ENCODE measurements around the gene TEAD2. TPM values are rescaled to one million over a fixed set of nuclear protein-coding genes. Genes with fewer than 3 reads are reported as not detected.
"Not testable (repeated sequence)": the region's sequence is repeated elsewhere in the genome, so short reads cannot be mapped to it uniquely, and the experiment has no call there.

Gene TEAD2
- total and polyA plus RNA-seq, 10 of the 15 experiments (the other 5 are each of a cell fraction or from before 2014, with no cell fraction given): 0.04 to 0.26 (median 0.11) TPM; not detected in 3

- H3K4me3 ChIP-seq; H3K79me2 ChIP-seq (ENCODE audit: control insufficient read depth, insufficient read depth, low read length); H3K36me3 ChIP-seq (ENCODE audit: control insufficient read depth in 2 of 2, insufficient read depth in 2 of 2, low read length in 1 of 2); H3K9ac ChIP-seq (ENCODE audit: control insufficient read depth, insufficient read depth, low read length); H4K20me1 ChIP-seq (ENCODE audit: control insufficient read depth, insufficient read depth); H3K4me2 ChIP-seq (ENCODE audit: control insufficient read depth, insufficient read depth); H2AFZ ChIP-seq (ENCODE audit: control insufficient read depth, low read depth, low read length); BruUV-seq (replicated peaks); H3K27me3 ChIP-seq (replicated peaks in 1 of 2; ENCODE audit: control insufficient read depth in 2 of 2, insufficient read depth in 2 of 2, low read length in 1 of 2); H3K27ac ChIP-seq (ENCODE audit: control insufficient read depth, insufficient read depth); in situ Hi-C loops (cut with MboI); H3K4me1 ChIP-seq (ENCODE audit: control insufficient read depth, insufficient read depth, low read length); H3K9me3 ChIP-seq (replicated peaks; ENCODE audit: control insufficient read depth, insufficient read depth, low read length); FAIRE-seq; DNase-seq (ENCODE audit: low read depth, low spot score): not testable (repeated sequence)
- TF ChIP-seq RAD21 (IDR thresholded peaks at IDR 0.05; ENCODE audit: insufficient read depth, low read depth, low read length) (peak; percentile 36), CTCF (IDR thresholded peaks at IDR 0.05 in 2 of 3, conservative IDR thresholded peaks at IDR 0.05 in 1 of 3; ENCODE audit: control insufficient read depth in 2 of 3, extremely low read depth in 1 of 3, insufficient read depth in 1 of 3, low read depth in 3 of 3, low read length in 3 of 3) (peak in 1 of 3 experiments; percentile 15; a peak in 2 of 6 replicates), SMC3 (IDR thresholded peaks at IDR 0.05; ENCODE audit: borderline replicate concordance, low read length) (peak; percentile 30; the same call in 1 of the 2 replicates)
- 25% methylated on average over 7 of the region's 7 CpGs for whole genome bisulfite sequencing (ENCODE audit: insufficient coverage, insufficient replicate concordance, low lambda C conversion rate, missing lambda C conversion rate)
- SMC1A ChIA-PET (ENCODE audit: uncharacterized antibody, unreplicated experiment): interaction anchor here (0.7 to 2.3 kb wide), 5 partner anchors 21 to 85 kb away, joined by 3 to 11 read pairs (median 4); no protein-coding TSS in a partner anchor
- POLR2A ChIA-PET: interaction anchor here (0.6 to 1.1 kb wide), 3 partner anchors 34 to 83 kb away, joined by 3 read pairs; no protein-coding TSS in a partner anchor
- RAD21 ChIA-PET (ENCODE audit: unreplicated experiment): interaction anchor here (0.6 to 3.1 kb wide), 8 partner anchors 20 to 209 kb away, joined by 4 to 9 read pairs (median 4); no protein-coding TSS in a partner anchor
- CTCF ChIA-PET: interaction anchor here (0.6 to 2.3 kb wide), 11 partner anchors 15 to 167 kb away, joined by 3 to 8 read pairs (median 4); partner anchors contain the start of gene FLT3LG
- intact Hi-C loops (cut with micrococcal nuclease; ENCODE audit: unreplicated experiment): loop anchor here (1.0 kb wide), 1 partner anchor 137 kb away; no protein-coding TSS in a partner anchor
- ATAC-seq: peak; percentile 76
Measured at GRCh38 chr19:49306734-49307133, 55.5 kb downstream of the TEAD2 start.
